PFSK-1 (cell line): Measurements from ENCODE around the gene SCRN2.

Experiments used
- FOXP2 ChIP-seq: optimal IDR thresholded peaks from 2 replicates; pipeline ENCODE3; 2011; ENCODE audit warnings: borderline replicate concordance, control low read depth, inconsistent platforms; ENCODE audit not compliant: insufficient read depth; ENCODE audit errors: extremely low read length, extremely low read depth
- POLR2AphosphoS5 ChIP-seq: IDR thresholded peaks from 2 replicates; pipeline ENCODE4 v1.6.1; 2012; ENCODE audit warnings: low read depth, mild to moderate bottlenecking, control low read depth, low read length, moderate library complexity
- REST ChIP-seq, 2 experiments: IDR thresholded peaks; 2 replicates each; pipeline versions ENCODE4 v1.6.1 to v1.8.0; 2011 to 2012; ENCODE audit warnings: low read depth in 2 of 2, low read length in 2 of 2, control low read depth in 1 of 2, inconsistent platforms in 1 of 2, mild to moderate bottlenecking in 1 of 2, moderate library complexity in 1 of 2; ENCODE audit not compliant: insufficient read depth in 1 of 2
- SIN3A ChIP-seq: IDR thresholded peaks from 2 replicates; pipeline ENCODE4 v1.6.1; 2012; ENCODE audit warnings: mild to moderate bottlenecking, low read length, moderate library complexity, borderline replicate concordance; ENCODE audit not compliant: insufficient read depth
- TAF1 ChIP-seq: IDR thresholded peaks from 2 replicates; pipeline ENCODE4 v1.6.1; 2012; ENCODE audit warnings: low read length, control low read depth, borderline replicate concordance; ENCODE audit not compliant: insufficient read depth

The SCRN2 gene

GRCh38 chr17:47850692-47851573, 9.9 kb upstream of the SCRN2 start, which contains the start of gene SP6:
Gene SP6, minus strand, starts transcription at chr17:47851163. Its CDS starts 2,734 bp downstream, at chr17:47848429.
- TF ChIP-seq SIN3A: no peak
- TF ChIP-seq FOXP2: peak; percentile 31

GRCh38 chr17:47850373-47850691, 9.3 kb upstream of the SCRN2 start:
- TF ChIP-seq POLR2AphosphoS5: no peak
- no peak for TF ChIP-seq REST (IDR thresholded peaks at IDR 0.05; ENCODE audit: insufficient read depth in 1 of 2, low read depth in 2 of 2, low read length in 2 of 2)
- TF ChIP-seq SIN3A: no peak
- TF ChIP-seq FOXP2: no peak
- TF ChIP-seq TAF1: no peak

DNA sequence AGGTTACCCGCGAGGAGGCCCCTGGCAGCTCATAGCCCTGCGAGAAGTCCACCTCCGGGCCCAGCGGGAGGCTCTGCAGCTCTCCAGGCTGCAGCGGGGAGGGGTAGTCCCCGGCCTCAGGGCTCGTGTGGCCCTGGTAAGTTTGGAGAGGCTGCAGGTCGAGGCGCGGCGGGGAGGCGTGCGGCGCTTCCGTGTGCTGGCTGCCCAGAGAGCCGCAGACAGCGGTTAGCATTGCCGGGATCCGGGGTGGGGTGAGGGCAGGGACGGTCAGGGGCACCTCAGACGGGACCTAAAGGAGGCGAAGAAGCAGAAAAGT, 7.1 kb upstream of the SCRN2 start:
- TF ChIP-seq REST (IDR thresholded peaks at IDR 0.05; ENCODE audit: insufficient read depth in 1 of 2, low read depth in 2 of 2, low read length in 2 of 2) (no peak), POLR2AphosphoS5 (no peak), FOXP2 (no peak), SIN3A (no peak), TAF1 (no peak)

GRCh38 chr17:47847341-47848197, 6.5 kb upstream of the SCRN2 start:
- TF ChIP-seq REST (IDR thresholded peaks at IDR 0.05; ENCODE audit: insufficient read depth in 1 of 2, low read depth in 2 of 2, low read length in 2 of 2) (no peak), POLR2AphosphoS5 (no peak), TAF1 (no peak), SIN3A (no peak), FOXP2 (no peak)

- TF ChIP-seq REST (IDR thresholded peaks at IDR 0.05; ENCODE audit: insufficient read depth in 1 of 2, low read depth in 2 of 2, low read length in 2 of 2): no peak
- TF ChIP-seq FOXP2: no peak
- no peak for TF ChIP-seq SIN3A
- TF ChIP-seq TAF1: no peak
- no peak for TF ChIP-seq POLR2AphosphoS5
Measured at GRCh38 chr17:47846716-47847340, 5.8 kb upstream of the SCRN2 start.
